ENCODE data around the gene CSRP3.

The CSRP3 gene

GRCh38 chr11:19134004-19134403 lies 67.8 kb downstream of the CSRP3 start:
- no peak for DNase-seq (ENCODE audit: extremely low read depth, low read depth)
- no peak overlapping the region for H3K4me3 ChIP-seq (replicated peaks; ENCODE audit: low read depth, low read length)
- TF ChIP-seq CTCF (IDR thresholded peaks at IDR 0.05; ENCODE audit: low read depth, low read length, missing control alignments): no peak

All from HFF-Myc (cell line).